HTR-8/SVneo (cell line): ENCODE data around the gene TMC7.

Experiments
- DNase-seq: peaks from one replicate; pipeline ENCODE4 v3.0.0; 2011; ENCODE audit warnings: low spot score, mixed read lengths; ENCODE audit not compliant: insufficient read length
- FAIRE-seq: peaks from 2 replicates; lab custom pipeline; 2011; peaks lifted over from hg19 to GRCh38; lab: Jason Lieb, UNC

TMC7 gene

DNA sequence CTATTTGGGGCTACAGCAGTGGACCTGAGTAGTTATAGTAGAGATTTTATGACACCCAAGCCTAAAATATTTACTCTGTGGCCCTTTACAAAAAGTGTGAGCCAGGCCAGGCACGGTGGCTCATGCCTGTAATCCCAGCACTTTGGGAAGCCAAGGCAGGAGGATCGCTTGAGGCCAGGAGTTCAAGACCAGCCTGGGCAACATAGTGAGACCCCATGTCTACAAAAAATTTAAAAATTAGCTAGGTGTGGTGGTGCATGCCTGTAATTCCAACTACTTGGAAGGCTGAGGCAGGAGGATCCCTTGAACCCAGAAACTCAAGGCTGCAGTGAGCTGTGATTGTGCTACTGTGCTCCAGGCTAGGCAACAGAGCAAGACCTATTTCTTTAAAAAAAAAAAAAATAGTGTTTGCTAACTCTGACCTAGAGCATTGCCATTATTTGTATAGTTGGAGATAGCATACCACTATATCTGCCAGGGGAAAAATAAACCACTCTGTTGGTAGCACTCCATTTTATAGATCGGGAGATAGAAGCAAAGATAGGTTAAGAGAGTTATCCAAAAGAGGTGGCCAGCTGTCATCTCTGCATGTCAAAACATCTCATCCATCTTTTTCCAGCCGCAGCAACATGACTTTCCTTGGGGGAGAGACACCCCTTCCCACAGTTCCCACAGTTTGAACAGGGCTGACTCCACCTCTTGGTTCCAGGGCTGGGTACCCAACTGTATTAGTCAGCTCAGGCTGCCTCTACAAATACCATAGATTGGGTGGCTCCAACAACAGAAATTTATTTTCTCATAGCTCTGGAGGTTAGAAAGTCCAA, 127.0 kb downstream of the TMC7 start:
- FAIRE-seq: no peak
- DNase-seq: no peak

DNA sequence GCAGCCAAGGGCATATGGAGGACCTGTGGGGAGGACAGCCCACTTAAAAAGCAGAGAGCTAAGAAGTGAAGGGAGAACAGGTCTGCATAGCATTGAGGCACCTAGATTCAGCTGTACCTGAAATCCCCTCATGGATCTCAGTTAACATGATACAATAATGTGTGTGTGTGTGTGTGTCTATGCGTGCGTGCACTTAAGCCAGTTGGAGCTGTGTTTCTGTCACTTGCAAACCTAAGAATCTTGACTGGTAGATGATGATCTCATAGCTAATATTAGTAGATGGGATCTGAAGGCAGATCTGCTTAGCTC, 128.3 kb downstream of the TMC7 start:
- DNase-seq (no peak), FAIRE-seq (no peak)
